WTC11 (cell line): Measurements from ENCODE around the gene TBX4. TPM values are rescaled to one million over a fixed set of nuclear protein-coding genes. Genes with fewer than 3 reads are reported as not detected.

ENCODE experiments used
- ATAC-seq: fragments of 200-7000 bp; cut with Tn5 transposase; 2 replicates; pipeline ENCODE4 v1.10.0; 2021; ENCODE audit warnings: mild to moderate bottlenecking, moderate library complexity
- CTCF ChIA-PET: fragments of 300-600 bp; sonication (Branson Sonifier 250); formaldehyde crosslinking; loops from one replicate; lab custom pipeline; 2021; ENCODE audit warnings: antibody characterized with exemption; lab: Charles Lee
- POLR2A ChIA-PET: fragments of 350-600 bp; sonication (Branson Sonifier 250); formaldehyde crosslinking; loops from one replicate; lab custom pipeline; 2021; ENCODE audit warnings: antibody characterized with exemption; lab: Charles Lee
- DNase-seq: peaks from one replicate; pipeline ENCODE4 v3.0.0; 2021; ENCODE audit warnings: low spot score
- H3K27ac Mint-ChIP-seq: 2 replicates; pipeline ENCODE4 v1.8.0; 2021; ENCODE audit warnings: mixed read lengths
- H3K27me3 Mint-ChIP-seq: 2 replicates; pipeline ENCODE4 v1.8.0; 2021; ENCODE audit warnings: low read depth, mild to moderate bottlenecking, moderate library complexity, mixed read lengths
- H3K36me3 Mint-ChIP-seq: 2 replicates; pipeline ENCODE4 v1.8.0; 2021; ENCODE audit warnings: mixed read lengths
- H3K4me1 Mint-ChIP-seq: 2 replicates; pipeline ENCODE4 v1.8.0; 2022; ENCODE audit warnings: mixed read lengths
- H3K4me3 Mint-ChIP-seq: 2 replicates; pipeline ENCODE4 v1.8.0; 2021; ENCODE audit warnings: mild to moderate bottlenecking, moderate library complexity, mixed read lengths
- H3K9me3 Mint-ChIP-seq: 2 replicates; pipeline ENCODE4 v1.8.0; 2021; ENCODE audit warnings: mixed read lengths
- MYBL2 ChIP-seq: sonication (generic); formaldehyde crosslinking; IDR thresholded peaks from 2 replicates; pipeline ENCODE4 v1.8.1; 2023; ENCODE audit warnings: mild to moderate bottlenecking, moderate library complexity, missing genetic modification reagents
- NR1H2 ChIP-seq: sonication (generic); formaldehyde crosslinking; IDR thresholded peaks from 2 replicates; pipeline ENCODE4 v1.9.0; 2021; ENCODE audit warnings: mild to moderate bottlenecking, moderate library complexity, missing genetic modification reagents
- SOX15 ChIP-seq: fragments of 250-450 bp; sonication (Bioruptor Pico); IDR thresholded peaks from 2 replicates; pipeline ENCODE4 v1.9.0; 2021; ENCODE audit warnings: mild to moderate bottlenecking
- TEAD1 ChIP-seq: sonication (generic); formaldehyde crosslinking; IDR thresholded peaks from 2 replicates; pipeline ENCODE4 v1.8.0; 2022; ENCODE audit warnings: mild to moderate bottlenecking, missing genetic modification reagents
- TEAD4 ChIP-seq: sonication (generic); formaldehyde crosslinking; IDR thresholded peaks from 2 replicates; pipeline ENCODE4 v1.8.0; 2022; ENCODE audit warnings: mild to moderate bottlenecking, missing genetic modification reagents
- ZNF121 ChIP-seq: sonication (generic); formaldehyde crosslinking; IDR thresholded peaks from 2 replicates; pipeline ENCODE4 v1.8.0; 2023; ENCODE audit warnings: missing genetic modification reagents
- ZNF219 ChIP-seq: sonication (generic); formaldehyde crosslinking; IDR thresholded peaks from 2 replicates; pipeline ENCODE4 v1.8.0; 2023; ENCODE audit warnings: missing genetic modification reagents, mild to moderate bottlenecking, borderline replicate concordance
- ZNF232 ChIP-seq: sonication (generic); formaldehyde crosslinking; IDR thresholded peaks from 2 replicates; pipeline ENCODE4 v1.8.0; 2022; ENCODE audit warnings: mild to moderate bottlenecking, missing genetic modification reagents
- ZNF263 ChIP-seq: sonication (generic); formaldehyde crosslinking; IDR thresholded peaks from 2 replicates; pipeline ENCODE4 v1.8.1; 2022; ENCODE audit warnings: low read depth, mild to moderate bottlenecking, moderate library complexity, missing genetic modification reagents
- ZNF416 ChIP-seq: fragments of 250-450 bp; sonication (Bioruptor Pico); IDR thresholded peaks from 2 replicates; pipeline ENCODE4 v1.9.0; 2021; ENCODE audit warnings: mild to moderate bottlenecking, inconsistent platforms
- ZNF671 ChIP-seq: fragments of 250-450 bp; sonication (Bioruptor Pico); IDR thresholded peaks from 2 replicates; pipeline ENCODE4 v1.8.0; 2021; ENCODE audit warnings: mild to moderate bottlenecking
- total RNA-seq: library from RNA; stranded (reverse); gene quantifications from 3 replicates; pipeline ENCODE4 v1.2.3, GENCODE V29; 2021
- TF ChIP-seq, protein P1 (sequence below): sonication (generic); formaldehyde crosslinking; IDR thresholded peaks from 2 replicates; pipeline ENCODE4 v1.8.1; 2022; ENCODE audit warnings: low read depth, missing genetic modification reagents, borderline replicate concordance
- TF ChIP-seq, protein P2 (sequence below): fragments of 250-450 bp; sonication (Bioruptor Pico); IDR thresholded peaks from 2 replicates; pipeline ENCODE4 v1.8.0; 2021; ENCODE audit warnings: mild to moderate bottlenecking
- TF ChIP-seq, protein P3 (sequence below): fragments of 250-450 bp; sonication (Bioruptor Pico); conservative IDR thresholded peaks from 2 replicates; pipeline ENCODE4 v1.9.0; 2021; ENCODE audit warnings: mild to moderate bottlenecking
- TF ChIP-seq, protein P4 (sequence below): fragments of 250-450 bp; sonication (Bioruptor Pico); IDR thresholded peaks from 2 replicates; pipeline ENCODE4 v1.9.0; 2021; ENCODE audit warnings: mild to moderate bottlenecking
- TF ChIP-seq, protein P5 (sequence below): sonication (generic); formaldehyde crosslinking; IDR thresholded peaks from 2 replicates; pipeline ENCODE4 v1.8.0; 2022; ENCODE audit warnings: mild to moderate bottlenecking, missing genetic modification reagents

TBX4 gene
- total RNA-seq, 1 experiment from 2014 or later: not detected

DNA sequence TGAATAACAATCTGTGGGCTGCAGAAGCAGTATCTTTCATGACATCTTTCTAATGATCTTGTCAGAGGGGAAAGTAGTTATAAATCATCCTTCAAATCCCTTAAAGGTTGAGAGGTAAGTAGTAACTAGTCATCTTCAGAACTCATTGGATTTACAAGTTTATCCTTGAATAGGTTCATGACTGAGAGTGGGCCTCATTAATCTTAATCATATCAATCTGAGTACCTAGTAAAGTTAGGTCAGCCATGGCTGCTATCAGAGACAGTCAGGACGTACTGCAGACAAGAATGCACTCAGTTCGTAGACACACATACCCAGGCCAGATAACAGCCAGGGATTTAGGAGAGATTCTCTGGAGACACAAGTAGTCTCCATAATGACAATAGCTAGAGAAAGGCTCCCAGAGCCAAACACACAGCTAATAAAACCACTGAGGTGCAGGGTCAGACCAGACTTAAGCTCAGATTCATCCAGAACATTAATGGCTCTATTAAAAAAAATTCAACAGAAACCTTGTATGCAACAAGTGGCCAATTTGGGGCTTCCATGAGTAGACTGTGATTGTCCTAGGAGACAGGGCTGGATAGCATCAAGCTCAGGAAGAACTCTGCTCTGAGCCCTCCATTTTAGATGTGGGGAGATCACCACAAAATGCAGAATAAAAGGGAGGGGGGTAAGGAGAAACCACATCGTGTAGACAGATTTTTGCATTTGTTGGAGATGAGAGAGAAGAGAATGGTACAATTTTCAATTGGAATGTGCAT is 65.8 kb downstream of the TBX4 start:
- TF ChIP-seq SOX15: no peak
- no peak for TF ChIP-seq ZNF671 (CRISPR knock-in tag)
- no peak for TF ChIP-seq NR1H2
- TF ChIP-seq MYBL2 (CRISPR knock-in tag): no peak
- TF ChIP-seq, protein P1, sequence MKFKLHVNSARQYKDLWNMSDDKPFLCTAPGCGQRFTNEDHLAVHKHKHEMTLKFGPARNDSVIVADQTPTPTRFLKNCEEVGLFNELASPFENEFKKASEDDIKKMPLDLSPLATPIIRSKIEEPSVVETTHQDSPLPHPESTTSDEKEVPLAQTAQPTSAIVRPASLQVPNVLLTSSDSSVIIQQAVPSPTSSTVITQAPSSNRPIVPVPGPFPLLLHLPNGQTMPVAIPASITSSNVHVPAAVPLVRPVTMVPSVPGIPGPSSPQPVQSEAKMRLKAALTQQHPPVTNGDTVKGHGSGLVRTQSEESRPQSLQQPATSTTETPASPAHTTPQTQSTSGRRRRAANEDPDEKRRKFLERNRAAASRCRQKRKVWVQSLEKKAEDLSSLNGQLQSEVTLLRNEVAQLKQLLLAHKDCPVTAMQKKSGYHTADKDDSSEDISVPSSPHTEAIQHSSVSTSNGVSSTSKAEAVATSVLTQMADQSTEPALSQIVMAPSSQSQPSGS: no peak
- TF ChIP-seq ZNF416: no peak
- TF ChIP-seq TEAD4 (CRISPR knock-in tag): no peak
- TF ChIP-seq ZNF219 (CRISPR knock-in tag): no peak
- TF ChIP-seq, protein P2, sequence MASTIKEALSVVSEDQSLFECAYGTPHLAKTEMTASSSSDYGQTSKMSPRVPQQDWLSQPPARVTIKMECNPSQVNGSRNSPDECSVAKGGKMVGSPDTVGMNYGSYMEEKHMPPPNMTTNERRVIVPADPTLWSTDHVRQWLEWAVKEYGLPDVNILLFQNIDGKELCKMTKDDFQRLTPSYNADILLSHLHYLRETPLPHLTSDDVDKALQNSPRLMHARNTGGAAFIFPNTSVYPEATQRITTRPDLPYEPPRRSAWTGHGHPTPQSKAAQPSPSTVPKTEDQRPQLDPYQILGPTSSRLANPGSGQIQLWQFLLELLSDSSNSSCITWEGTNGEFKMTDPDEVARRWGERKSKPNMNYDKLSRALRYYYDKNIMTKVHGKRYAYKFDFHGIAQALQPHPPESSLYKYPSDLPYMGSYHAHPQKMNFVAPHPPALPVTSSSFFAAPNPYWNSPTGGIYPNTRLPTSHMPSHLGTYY (CRISPR knock-in tag): no peak
- TF ChIP-seq, protein P3, sequence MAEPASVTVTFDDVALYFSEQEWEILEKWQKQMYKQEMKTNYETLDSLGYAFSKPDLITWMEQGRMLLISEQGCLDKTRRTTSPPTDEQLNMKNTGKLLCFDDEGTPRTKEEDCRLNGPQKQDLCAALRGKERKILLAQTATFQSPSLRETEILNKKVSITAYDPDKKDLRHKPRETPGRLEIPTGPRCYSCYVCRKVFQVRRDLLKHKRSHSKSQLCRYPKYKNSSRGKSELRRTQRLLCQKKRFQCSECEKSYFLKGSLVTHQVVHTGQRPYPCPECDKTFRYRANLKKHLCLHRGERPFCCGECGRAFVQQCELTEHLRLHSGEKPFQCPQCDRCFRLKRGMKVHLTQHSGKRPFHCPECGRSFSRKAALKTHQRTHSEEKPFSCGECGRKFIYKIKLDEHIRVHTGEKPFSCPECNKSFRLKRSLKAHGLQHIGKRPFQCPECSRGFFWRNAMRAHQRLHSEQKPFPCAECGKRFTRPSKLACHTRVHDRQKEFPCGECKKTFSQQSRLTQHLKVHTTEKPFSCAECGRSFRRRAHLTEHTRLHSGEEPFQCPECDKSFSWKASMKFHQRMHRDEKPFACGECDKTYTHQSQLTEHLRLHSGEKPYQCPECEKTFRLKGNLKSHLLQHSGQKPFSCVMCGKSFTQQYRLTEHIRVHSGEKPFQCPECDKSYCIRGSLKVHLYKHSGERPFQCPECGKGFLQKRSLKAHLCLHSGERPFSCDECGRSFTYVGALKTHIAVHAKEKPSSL (CRISPR knock-in tag): no peak
- TF ChIP-seq, protein P4, sequence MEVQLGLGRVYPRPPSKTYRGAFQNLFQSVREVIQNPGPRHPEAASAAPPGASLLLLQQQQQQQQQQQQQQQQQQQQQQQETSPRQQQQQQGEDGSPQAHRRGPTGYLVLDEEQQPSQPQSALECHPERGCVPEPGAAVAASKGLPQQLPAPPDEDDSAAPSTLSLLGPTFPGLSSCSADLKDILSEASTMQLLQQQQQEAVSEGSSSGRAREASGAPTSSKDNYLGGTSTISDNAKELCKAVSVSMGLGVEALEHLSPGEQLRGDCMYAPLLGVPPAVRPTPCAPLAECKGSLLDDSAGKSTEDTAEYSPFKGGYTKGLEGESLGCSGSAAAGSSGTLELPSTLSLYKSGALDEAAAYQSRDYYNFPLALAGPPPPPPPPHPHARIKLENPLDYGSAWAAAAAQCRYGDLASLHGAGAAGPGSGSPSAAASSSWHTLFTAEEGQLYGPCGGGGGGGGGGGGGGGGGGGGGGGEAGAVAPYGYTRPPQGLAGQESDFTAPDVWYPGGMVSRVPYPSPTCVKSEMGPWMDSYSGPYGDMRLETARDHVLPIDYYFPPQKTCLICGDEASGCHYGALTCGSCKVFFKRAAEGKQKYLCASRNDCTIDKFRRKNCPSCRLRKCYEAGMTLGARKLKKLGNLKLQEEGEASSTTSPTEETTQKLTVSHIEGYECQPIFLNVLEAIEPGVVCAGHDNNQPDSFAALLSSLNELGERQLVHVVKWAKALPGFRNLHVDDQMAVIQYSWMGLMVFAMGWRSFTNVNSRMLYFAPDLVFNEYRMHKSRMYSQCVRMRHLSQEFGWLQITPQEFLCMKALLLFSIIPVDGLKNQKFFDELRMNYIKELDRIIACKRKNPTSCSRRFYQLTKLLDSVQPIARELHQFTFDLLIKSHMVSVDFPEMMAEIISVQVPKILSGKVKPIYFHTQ: no peak
- no peak overlapping the region for H3K27ac Mint-ChIP-seq
- H3K27me3 Mint-ChIP-seq: no peaks in the 10 kb centered on the region
- no peaks in the 10 kb centered on the region for H3K4me1 Mint-ChIP-seq
- no peaks in the 10 kb centered on the region for H3K9me3 Mint-ChIP-seq
- no peak for ATAC-seq
- POLR2A ChIA-PET: no interaction called here
- H3K4me3 Mint-ChIP-seq: no peak overlapping the region
- CTCF ChIA-PET: interaction anchor here (0.9 kb wide), 1 partner anchor 20 kb away, joined by 4 read pairs; no protein-coding TSS in a partner anchor
- DNase-seq: no peak
- H3K36me3 Mint-ChIP-seq: no peaks in the 10 kb centered on the region

DNA sequence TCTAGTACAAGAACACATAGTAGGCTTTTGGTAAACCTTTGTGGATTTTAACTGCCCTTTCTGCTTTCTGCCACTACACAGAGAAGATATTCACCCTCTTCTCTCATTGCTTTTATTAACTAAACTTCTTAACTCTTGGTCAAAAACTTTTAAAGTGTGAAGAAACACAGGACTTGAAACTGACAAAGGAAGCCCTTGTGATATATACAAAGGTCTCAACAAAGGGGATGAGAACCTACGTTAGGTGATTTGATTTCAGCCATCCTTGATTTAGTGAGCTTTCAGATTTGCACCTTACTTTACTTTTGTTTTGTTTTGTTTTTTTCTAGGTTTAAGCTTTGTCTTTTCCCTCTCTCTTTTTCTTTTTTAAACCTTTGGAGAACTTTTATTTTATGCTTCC is 66.9 kb downstream of the TBX4 start:
- Mint-ChIP-seq H3K9me3 (no peaks in the 10 kb centered on the region), H3K36me3 (no peaks in the 10 kb centered on the region), H3K4me3 (no peak overlapping the region), H3K27me3 (no peaks in the 10 kb centered on the region), H3K27ac (no peak overlapping the region), H3K4me1 (no peaks in the 10 kb centered on the region)
- ChIA-PET POLR2A (no interaction called here), CTCF (no interaction called here)
- no peak for DNase-seq
- ATAC-seq: no peak
- TF ChIP-seq NR1H2: no peak
- no peak for TF ChIP-seq TEAD1
- TF ChIP-seq, protein P5, sequence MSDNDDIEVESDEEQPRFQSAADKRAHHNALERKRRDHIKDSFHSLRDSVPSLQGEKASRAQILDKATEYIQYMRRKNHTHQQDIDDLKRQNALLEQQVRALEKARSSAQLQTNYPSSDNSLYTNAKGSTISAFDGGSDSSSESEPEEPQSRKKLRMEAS (CRISPR knock-in tag): no peak
- TF ChIP-seq ZNF263 (CRISPR knock-in tag): no peak
- TF ChIP-seq ZNF121: no peak
- no peak for TF ChIP-seq ZNF232 (CRISPR knock-in tag)
